ENCODE measurements around the gene DCST1. TPM values are rescaled to one million over a fixed set of nuclear protein-coding genes. Genes with fewer than 3 reads are reported as not detected.

Gene DCST1
- total and polyA plus RNA-seq, 2 of the 13 experiments (the other 11 are each of a cell fraction or from before 2014, with no cell fraction given), result 0.04 TPM; not detected in 1

GRCh38 chr1:155066777-155067176, 33.2 kb downstream of the DCST1 start:
- no TSS peak for BruUV-seq (replicated peaks)
- in situ Hi-C loops (cut with HindIII; ENCODE audit: extremely low pct_ligation_motif_present, low pct_unique_long_range_greater_than_20kb), result no loop called here
- intact Hi-C loops (cut with micrococcal nuclease; ENCODE audit: unreplicated experiment), result no loop called here
- DNase-seq (ENCODE audit: low spot score), result no peak
- peaks cover 3 to 7% of the 10 kb centered on the region in 2 experiments; a peak in 3 of 5 replicates for H3K36me3 ChIP-seq (replicated peaks in 1 of 2; ENCODE audit: control insufficient read depth in 1 of 2, insufficient read depth in 2 of 2, low read length in 2 of 2)
- H4K20me1 ChIP-seq (ENCODE audit: insufficient read depth, low read length), result no peaks in the 10 kb centered on the region
- ChIA-PET POLR2A (interaction anchor here (1.2 kb wide), 1 partner anchor 69 kb away, joined by 3 read pairs; the partner anchor contains the start of gene SLC50A1), CTCF (ENCODE audit: low intra/inter-chr PET ratio, low total read pairs) (no interaction called here)
- H3K4me1 ChIP-seq (ENCODE audit: insufficient read depth, low read length), result peaks cover 47% of the 10 kb centered on the region
- 83% methylated on average over 7 of the region's 8 CpGs for WGBS (ENCODE audit: low lambda C conversion rate)
- ATAC-seq, result no peak
- H3K4me2 ChIP-seq (ENCODE audit: low read depth, low read length), result no peak overlapping the region
- no peak for FAIRE-seq
- H3K4me3 ChIP-seq (replicated peaks in 1 of 3; ENCODE audit: insufficient read depth in 1 of 3, low read depth in 2 of 3, low read length in 3 of 3), result no peak overlapping the region
- H2AFZ ChIP-seq (ENCODE audit: low read length), result no peak overlapping the region
- peaks cover 0 to 5% of the 10 kb centered on the region in 2 experiments; a peak in 1 of 5 replicates for H3K27me3 ChIP-seq (ENCODE audit: control insufficient read depth in 1 of 2, insufficient read depth in 2 of 2, low read length in 2 of 2)
- H3K79me2 ChIP-seq (ENCODE audit: insufficient read depth, low read length), result peaks cover 9% of the 10 kb centered on the region
- TF ChIP-seq CBX1 (IDR thresholded peaks at IDR 0.05; ENCODE audit: low read depth) (no peak), ZBTB33 (CRISPR knock-in tag; IDR thresholded peaks at IDR 0.05) (no peak), AKAP8 (CRISPR knock-in tag; IDR thresholded peaks at IDR 0.05) (no peak), SSRP1 (CRISPR knock-in tag; IDR thresholded peaks at IDR 0.05) (no peak), SATB2 (CRISPR knock-in tag; IDR thresholded peaks at IDR 0.05) (no peak), ZNF138 (CRISPR knock-in tag; IDR thresholded peaks at IDR 0.05; ENCODE audit: low read depth) (no peak), ZNF563 (CRISPR knock-in tag; IDR thresholded peaks at IDR 0.05) (no peak), CSRNP2 (CRISPR knock-in tag; conservative IDR thresholded peaks at IDR 0.05; ENCODE audit: low read depth) (no peak), ZFAT (CRISPR knock-in tag; conservative IDR thresholded peaks at IDR 0.05) (no peak), ZFP62 (CRISPR knock-in tag; IDR thresholded peaks at IDR 0.05) (no peak), THRA (CRISPR knock-in tag; IDR thresholded peaks at IDR 0.05; ENCODE audit: borderline replicate concordance) (no peak), RBM39 (IDR thresholded peaks at IDR 0.05; ENCODE audit: low read depth, low read length, poor library complexity, severe bottlenecking) (no peak), KDM3A (CRISPR knock-in tag; IDR thresholded peaks at IDR 0.05; ENCODE audit: low read depth) (no peak), TAF1 (CRISPR knock-in tag; IDR thresholded peaks at IDR 0.05) (no peak)
- H3K9ac ChIP-seq (ENCODE audit: insufficient read depth, low read depth, low read length), result no peak overlapping the region
- no peaks in the 10 kb centered on the region for H3K9me3 ChIP-seq (ENCODE audit: low read length)
- no peak overlapping the region for H3K27ac ChIP-seq (ENCODE audit: extremely low read length, insufficient read depth, low read length)
